ENCODE measurements around the gene TUFT1. TPM values are rescaled to one million over a fixed set of nuclear protein-coding genes. Genes with fewer than 3 reads are reported as not detected.
"Not testable (repeated sequence)": the region's sequence is repeated elsewhere in the genome, so short reads cannot be mapped to it uniquely, and the experiment has no call there.

Gene TUFT1
- polyA plus RNA-seq, 3 donors = 10.1 to 11.7 (median 10.1) TPM

- no peak for DNase-seq (ENCODE audit: low read depth in 3 of 3, low spot score in 2 of 3)
These were observed 27.8 kb upstream of the TUFT1 start for GRCh38 chr1:151512326-151512725.

GRCh38 chr1:151512801-151513625, 27.1 kb upstream of the TUFT1 start:
- no peak for DNase-seq (ENCODE audit: low read depth in 3 of 3, low spot score in 2 of 3)

GRCh38 chr1:151513626-151514121, 26.4 kb upstream of the TUFT1 start:
- DNase-seq (ENCODE audit: low read depth in 3 of 3, low spot score in 2 of 3) = no peak

- no peak for DNase-seq (ENCODE audit: low read depth in 3 of 3, low spot score in 2 of 3)
These were observed 25.7 kb upstream of the TUFT1 start for GRCh38 chr1:151514366-151514765.

- no peak for DNase-seq (ENCODE audit: low read depth in 3 of 3, low spot score in 2 of 3)
These were observed 24.8 kb upstream of the TUFT1 start for GRCh38 chr1:151515265-151515664.

GRCh38 chr1:151516031-151516511, 24.0 kb upstream of the TUFT1 start:
- no peak for DNase-seq (ENCODE audit: low read depth in 3 of 3, low spot score in 2 of 3)

- no peak for DNase-seq (ENCODE audit: low read depth in 3 of 3, low spot score in 2 of 3)
These were observed 21.7 kb upstream of the TUFT1 start for GRCh38 chr1:151518431-151518830.

GRCh38 chr1:151518936-151519335, 21.2 kb upstream of the TUFT1 start:
- DNase-seq (ENCODE audit: low read depth in 3 of 3, low spot score in 2 of 3) = no peak

- DNase-seq (ENCODE audit: low read depth in 3 of 3, low spot score in 2 of 3) = no peak
These were observed 20.4 kb upstream of the TUFT1 start for GRCh38 chr1:151519667-151520066.

- no peak for DNase-seq (ENCODE audit: low read depth in 3 of 3, low spot score in 2 of 3)
These were observed 19.8 kb upstream of the TUFT1 start for GRCh38 chr1:151520359-151520758.

GRCh38 chr1:151522427-151522826, 17.7 kb upstream of the TUFT1 start:
- DNase-seq (ENCODE audit: low read depth in 3 of 3, low spot score in 2 of 3) = not testable (repeated sequence)

GRCh38 chr1:151523326-151523725, 16.8 kb upstream of the TUFT1 start:
- no peak for DNase-seq (ENCODE audit: low read depth in 3 of 3, low spot score in 2 of 3)

- no peak for DNase-seq (ENCODE audit: low read depth in 3 of 3, low spot score in 2 of 3)
These were observed 15.4 kb upstream of the TUFT1 start for GRCh38 chr1:151524736-151525135.

GRCh38 chr1:151526735-151527525, 13.2 kb upstream of the TUFT1 start:
- no peak for DNase-seq (ENCODE audit: low read depth in 3 of 3, low spot score in 2 of 3)

GRCh38 chr1:151529211-151529702, 10.9 kb upstream of the TUFT1 start:
- no peak for DNase-seq (ENCODE audit: low read depth in 3 of 3, low spot score in 2 of 3)

- no peak for DNase-seq (ENCODE audit: low read depth in 3 of 3, low spot score in 2 of 3)
These were observed 10.3 kb upstream of the TUFT1 start for GRCh38 chr1:151529781-151530180.

- no peak for DNase-seq (ENCODE audit: low read depth in 3 of 3, low spot score in 2 of 3)
These were observed 9.6 kb upstream of the TUFT1 start for GRCh38 chr1:151530461-151530860.

GRCh38 chr1:151533870-151534269, 6.2 kb upstream of the TUFT1 start:
- no peak for DNase-seq (ENCODE audit: low read depth in 3 of 3, low spot score in 2 of 3)

GRCh38 chr1:151534662-151535278, 5.3 kb upstream of the TUFT1 start:
- DNase-seq (ENCODE audit: low read depth in 3 of 3, low spot score in 2 of 3) = no peak

GRCh38 chr1:151535326-151536271, 4.5 kb upstream of the TUFT1 start:
- DNase-seq (ENCODE audit: low read depth in 3 of 3, low spot score in 2 of 3) = no peak
